Measurements from ENCODE around the gene MAN1A2.

- TF ChIP-seq EZH2 (IDR thresholded peaks at IDR 0.05) (no peak), POLR2AphosphoS5 (IDR thresholded peaks at IDR 0.05; ENCODE audit: borderline replicate concordance, low read depth, low read length) (no peak)
These were observed 188.6 kb downstream of the MAN1A2 start for GRCh38 chr1:117555806-117556205.
